ENCODE measurements around the gene KANSL1. TPM values are rescaled to one million over a fixed set of nuclear protein-coding genes. Genes with fewer than 3 reads are reported as not detected.

KANSL1 gene
- total and polyA plus RNA-seq, 9 of the 15 experiments (the other 6 are each of a cell fraction or from before 2014, with no cell fraction given), result 3.6 to 55.4 (median 31.8) TPM

DNA sequence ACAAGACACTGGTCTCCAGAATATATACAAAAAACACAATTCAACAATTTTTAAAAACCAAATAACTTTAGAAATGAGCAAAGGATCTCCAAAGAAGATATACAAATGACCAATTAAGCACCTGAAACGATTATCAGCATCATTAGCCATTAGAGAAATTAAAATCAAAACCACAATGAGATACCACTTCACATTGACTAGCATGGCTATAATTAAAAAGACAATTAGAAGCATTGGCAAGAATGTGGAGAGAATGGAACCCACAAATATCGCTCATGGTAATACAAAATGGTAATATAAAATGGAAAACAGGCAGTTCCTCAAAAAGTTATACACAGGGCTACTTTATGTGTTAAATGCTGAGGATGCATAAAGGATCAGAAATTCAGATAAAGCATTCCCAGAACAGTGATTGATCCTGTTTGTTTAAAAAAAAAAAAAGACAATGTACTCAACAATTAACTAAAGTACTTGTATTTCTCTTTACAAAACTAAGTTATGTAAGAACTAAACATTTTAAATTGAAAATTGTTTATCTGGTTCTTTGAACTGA, 52.5 kb downstream of the KANSL1 start (continued):
- TF ChIP-seq YBX1 (IDR thresholded peaks at IDR 0.05) (no peak), GTF2A2 (tag; IDR thresholded peaks at IDR 0.05) (no peak), ZNF232 (CRISPR knock-in tag; IDR thresholded peaks at IDR 0.05) (peak; percentile 37; the same call in 1 of the 2 replicates), KAT2B (IDR thresholded peaks at IDR 0.05; ENCODE audit: low read depth, low read length) (no peak), ZNF316 (IDR thresholded peaks at IDR 0.05) (peak; percentile 88), MTF1 (CRISPR knock-in tag; IDR thresholded peaks at IDR 0.05; ENCODE audit: borderline replicate concordance) (no peak), RUNX1 (IDR thresholded peaks at IDR 0.05; ENCODE audit: low read depth) (no peak), ZNF75A (CRISPR knock-in tag; IDR thresholded peaks at IDR 0.05) (no peak), ASH1L (IDR thresholded peaks at IDR 0.05; ENCODE audit: borderline replicate concordance, low read depth, partially characterized antibody) (no peak), KLF16 (IDR thresholded peaks at IDR 0.05) (no peak), ZNF79 (CRISPR knock-in tag; IDR thresholded peaks at IDR 0.05; ENCODE audit: low read depth) (no peak)
- TF ChIP-seq, protein P1, sequence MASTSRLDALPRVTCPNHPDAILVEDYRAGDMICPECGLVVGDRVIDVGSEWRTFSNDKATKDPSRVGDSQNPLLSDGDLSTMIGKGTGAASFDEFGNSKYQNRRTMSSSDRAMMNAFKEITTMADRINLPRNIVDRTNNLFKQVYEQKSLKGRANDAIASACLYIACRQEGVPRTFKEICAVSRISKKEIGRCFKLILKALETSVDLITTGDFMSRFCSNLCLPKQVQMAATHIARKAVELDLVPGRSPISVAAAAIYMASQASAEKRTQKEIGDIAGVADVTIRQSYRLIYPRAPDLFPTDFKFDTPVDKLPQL (IDR thresholded peaks at IDR 0.05; ENCODE audit: extremely low read depth, insufficient read length), result no peak
- TF ChIP-seq, protein P2, sequence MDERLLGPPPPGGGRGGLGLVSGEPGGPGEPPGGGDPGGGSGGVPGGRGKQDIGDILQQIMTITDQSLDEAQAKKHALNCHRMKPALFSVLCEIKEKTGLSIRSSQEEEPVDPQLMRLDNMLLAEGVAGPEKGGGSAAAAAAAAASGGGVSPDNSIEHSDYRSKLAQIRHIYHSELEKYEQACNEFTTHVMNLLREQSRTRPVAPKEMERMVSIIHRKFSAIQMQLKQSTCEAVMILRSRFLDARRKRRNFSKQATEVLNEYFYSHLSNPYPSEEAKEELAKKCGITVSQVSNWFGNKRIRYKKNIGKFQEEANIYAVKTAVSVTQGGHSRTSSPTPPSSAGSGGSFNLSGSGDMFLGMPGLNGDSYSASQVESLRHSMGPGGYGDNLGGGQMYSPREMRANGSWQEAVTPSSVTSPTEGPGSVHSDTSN (CRISPR knock-in tag; IDR thresholded peaks at IDR 0.05; ENCODE audit: low read depth), result no peak
- TF ChIP-seq, protein P2 (tag; conservative IDR thresholded peaks at IDR 0.05; ENCODE audit: low read depth), result no peak
- TF ChIP-seq, protein P3, sequence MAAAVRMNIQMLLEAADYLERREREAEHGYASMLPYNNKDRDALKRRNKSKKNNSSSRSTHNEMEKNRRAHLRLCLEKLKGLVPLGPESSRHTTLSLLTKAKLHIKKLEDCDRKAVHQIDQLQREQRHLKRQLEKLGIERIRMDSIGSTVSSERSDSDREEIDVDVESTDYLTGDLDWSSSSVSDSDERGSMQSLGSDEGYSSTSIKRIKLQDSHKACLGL (CRISPR knock-in tag; IDR thresholded peaks at IDR 0.05; ENCODE audit: borderline replicate concordance, poor library complexity, severe bottlenecking), result no peak

Measured in K562 (cell line).